ENCODE results near the gene PIP4K2A.

DNA sequence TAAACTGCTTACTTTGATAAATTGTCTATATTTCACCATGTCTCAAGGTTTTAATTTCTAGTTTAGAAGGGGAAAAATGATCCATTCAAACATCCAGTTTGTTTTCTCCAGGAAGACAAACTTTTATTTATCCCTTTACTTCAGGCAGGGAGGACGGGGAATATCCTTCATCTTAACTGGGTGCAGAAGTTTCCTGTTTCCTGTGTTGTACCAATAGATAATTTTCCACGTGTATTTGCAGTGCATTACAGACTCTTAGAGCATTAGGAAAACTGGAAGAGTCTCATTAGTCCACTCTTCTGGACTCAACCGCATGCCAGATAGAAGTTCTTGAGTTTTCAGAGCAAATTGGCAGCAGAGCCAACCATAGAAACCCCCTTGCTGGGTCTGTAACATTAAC lies 39.4 kb upstream of the PIP4K2A start:
- TF ChIP-seq FOXA1 (IDR thresholded peaks at IDR 0.05): no peak
- TF ChIP-seq ARNT (IDR thresholded peaks at IDR 0.05): no peak
- no peak for TF ChIP-seq NFRKB (IDR thresholded peaks at IDR 0.05)
- TF ChIP-seq HDGF (IDR thresholded peaks at IDR 0.05; ENCODE audit: borderline replicate concordance): no peak

All from HEK293T (cell line).